A549 (cell line): ENCODE data around the gene CARMIL1. TPM values are rescaled to one million over a fixed set of nuclear protein-coding genes. Genes with fewer than 3 reads are reported as not detected.

Experiments
- ATAC-seq, 2 experiments: fragments of 200-7000 bp in 1 of 2; fragments of >200 bp in 1 of 2; cut with Nextera tagmentation in 1 of 2; cut with Tn5 transposase in 1 of 2; 3 replicates each; pipeline versions ENCODE4 v1.8.0 to v1.9.1; 2018 to 2020; ENCODE audit warnings: mild to moderate bottlenecking in 1 of 2, moderate library complexity in 1 of 2
- CTCF ChIA-PET: fragments of 300-600 bp; sonication (Branson Sonifier 250); formaldehyde crosslinking; extraction: SDS; loops from one replicate; lab custom pipeline; 2021; ENCODE audit warnings: antibody characterized with exemption, inconsistent platforms; lab: Yijun Ruan, JAX
- POLR2A ChIA-PET: fragments of 350-600 bp; formaldehyde crosslinking; extraction: SDS; loops from one replicate; lab custom pipeline; 2021; ENCODE audit warnings: antibody characterized with exemption, inconsistent platforms; lab: Yijun Ruan, JAX
- DNase-seq, 2 experiments: peaks; one replicate each; pipeline versions ENCODE4 v3.0.0 to v3.0.0-alpha.2; 2011 to 2016; ENCODE audit warnings: low read depth in 1 of 2, low spot score in 1 of 2
- FAIRE-seq: peaks from 2 replicates; lab custom pipeline; 2011; peaks lifted over from hg19 to GRCh38; lab: Jason Lieb, UNC
- H3K27ac ChIP-seq, 2 experiments: fragments of >200 bp; sonication (Bioruptor Twin); formaldehyde crosslinking; 3 replicates each; pipeline ENCODE4 v1.5.1; 2016 to 2017
- H3K4me1 ChIP-seq: fragments of >200 bp; sonication (Bioruptor Twin); formaldehyde crosslinking; 3 replicates; pipeline ENCODE4 v1.6.1; 2016
- H3K4me2 ChIP-seq: fragments of >200 bp; sonication (Bioruptor Twin); formaldehyde crosslinking; 3 replicates; pipeline ENCODE4 v1.6.1; 2016
- H3K4me3 ChIP-seq: fragments of >200 bp; sonication (Bioruptor Twin); formaldehyde crosslinking; 3 replicates; pipeline ENCODE4 v1.5.1; 2016
- H3K9me3 ChIP-seq: fragments of >200 bp; sonication (Bioruptor Twin); formaldehyde crosslinking; 3 replicates; pipeline ENCODE4 v1.6.1; 2016
- BHLHE40 ChIP-seq: IDR thresholded peaks from 2 replicates; pipeline ENCODE4 v1.6.1; 2012; ENCODE audit warnings: low read depth, low read length, inconsistent platforms
- CHD2 ChIP-seq: fragments of 150-350 bp; IDR thresholded peaks from 2 replicates; pipeline ENCODE4 v1.6.1; 2014; ENCODE audit warnings: low read length; ENCODE audit not compliant: partially characterized antibody
- FOSB ChIP-seq: fragments of 250-450 bp; sonication (Bioruptor Pico); IDR thresholded peaks from 2 replicates; pipeline ENCODE4 v1.5.0; 2020; ENCODE audit warnings: mild to moderate bottlenecking, moderate library complexity
- GATA3 ChIP-seq: IDR thresholded peaks from 2 replicates; pipeline ENCODE4 v1.6.1; 2012; ENCODE audit warnings: borderline replicate concordance
- HDAC2 ChIP-seq: fragments of 200-600 bp; sonication (generic); IDR thresholded peaks from 2 replicates; pipeline ENCODE4 v1.6.1; 2016
- HOXB13 ChIP-seq: fragments of 250-450 bp; sonication (Bioruptor Pico); IDR thresholded peaks from 2 replicates; pipeline ENCODE4 v1.5.0; 2020; ENCODE audit warnings: low read depth, mild to moderate bottlenecking, moderate library complexity
- JUN ChIP-seq, 2 experiments: fragments of >200 bp; sonication (Bioruptor Twin); formaldehyde crosslinking; IDR thresholded peaks; 2 replicates in 1 of 2; 3 replicates in 1 of 2; pipeline ENCODE4 v1.6.1; 2016 to 2017
- KDM1A ChIP-seq: fragments of 200-600 bp; sonication (generic); IDR thresholded peaks from 2 replicates; pipeline ENCODE4 v1.6.1; 2016; ENCODE audit warnings: low read depth, mild to moderate bottlenecking
- MAFK ChIP-seq: fragments of 450-650 bp; IDR thresholded peaks from 2 replicates; pipeline ENCODE4 v1.6.1; 2014; ENCODE audit not compliant: partially characterized antibody
- NPAS2 ChIP-seq: fragments of 250-450 bp; sonication (Bioruptor Pico); IDR thresholded peaks from 2 replicates; pipeline ENCODE4 v1.8.0; 2022; ENCODE audit warnings: mild to moderate bottlenecking, moderate library complexity, borderline replicate concordance
- NR3C1 ChIP-seq: fragments of >200 bp; sonication (Bioruptor Twin); formaldehyde crosslinking; IDR thresholded peaks from 3 replicates; pipeline ENCODE4 v1.6.1; 2017
- PHF8 ChIP-seq: fragments of 200-600 bp; sonication (generic); IDR thresholded peaks from 2 replicates; pipeline ENCODE4 v1.6.1; 2016; ENCODE audit warnings: low read depth, mild to moderate bottlenecking, antibody characterized with exemption, moderate library complexity, borderline replicate concordance
- POLR2A ChIP-seq: IDR thresholded peaks from 2 replicates; pipeline ENCODE4 v1.6.1; 2012; ENCODE audit warnings: mild to moderate bottlenecking, low read length
- RAD21 ChIP-seq, 2 experiments: fragments of >200 bp in 1 of 2; sonication (Bioruptor Twin) in 1 of 2; formaldehyde crosslinking in 1 of 2; IDR thresholded peaks in 1 of 2; conservative IDR thresholded peaks in 1 of 2; 2 replicates in 1 of 2; 3 replicates in 1 of 2; pipeline ENCODE4 v1.6.1; 2012 to 2018; ENCODE audit warnings: inconsistent platforms in 1 of 2
- TFCP2L1 ChIP-seq: fragments of 250-450 bp; sonication (Bioruptor Pico); IDR thresholded peaks from 2 replicates; pipeline ENCODE4 v1.5.0; 2021; ENCODE audit warnings: mild to moderate bottlenecking
- ZNF302 ChIP-seq: fragments of 250-450 bp; sonication (Bioruptor Pico); IDR thresholded peaks from 2 replicates; pipeline ENCODE4 v1.9.0; 2021; ENCODE audit warnings: inconsistent platforms, mild to moderate bottlenecking, moderate library complexity
- ZSCAN20 ChIP-seq: fragments of 250-450 bp; sonication (Bioruptor Pico); IDR thresholded peaks from 2 replicates; pipeline ENCODE4 v1.8.0; 2022; ENCODE audit warnings: mild to moderate bottlenecking, moderate library complexity
- WGBS: methylation state at CpG from one replicate; pipeline ENCODE4 v1.1.6; 2017; ENCODE audit errors: missing lambda C conversion rate; 5-methylcytosine and 5-hydroxymethylcytosine counted together
- polyA plus RNA-seq, 4 experiments: library from polyadenylated mRNA; depleted of rRNA in 3 of 4; stranded (reverse); fragments of >200 nt; fragmentation: RNase III in 1 of 4; extraction: RNeasy Plus Mini Kit Qiagen cat#74134 plus additional on column Dnase treatment in 1 of 4; gene quantifications; 2 replicates in 3 of 4; 3 replicates in 1 of 4; pipeline ENCODE4 v1.2.3, GENCODE V29; 2011 to 2017
- TF ChIP-seq, protein P1 (sequence below): fragments of >200 bp; sonication (Bioruptor Twin); formaldehyde crosslinking; IDR thresholded peaks from 3 replicates; pipeline ENCODE4 v1.5.1; 2016
- TF ChIP-seq, protein P2 (sequence below): IDR thresholded peaks from 2 replicates; pipeline ENCODE4 v1.6.1; 2012
- TF ChIP-seq, protein P3 (sequence below): IDR thresholded peaks from 2 replicates; pipeline ENCODE4 v1.6.1; 2012

The CARMIL1 gene
- polyA plus RNA-seq, 2 of the 4 experiments (the other 2 are of a cell fraction), result 11.5 to 11.8 TPM

DNA sequence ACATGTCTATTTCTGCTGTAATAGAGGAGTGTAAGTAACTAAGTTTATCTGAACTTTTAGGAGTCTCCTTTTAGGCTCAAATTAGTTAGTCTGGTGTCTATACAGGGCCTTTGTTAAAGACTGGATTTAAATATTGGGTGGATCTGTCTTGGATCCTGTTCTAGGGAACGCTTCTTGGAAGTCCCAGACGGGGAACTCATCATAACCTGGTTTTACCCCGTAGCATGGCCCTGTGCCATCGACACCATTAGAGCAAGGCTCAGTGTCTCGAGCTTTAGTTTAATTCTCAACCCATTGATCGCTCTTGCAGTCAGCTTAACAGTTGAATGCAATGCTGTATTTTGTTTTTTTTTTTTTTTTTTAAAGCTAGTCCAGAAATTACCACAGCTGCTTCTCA, 89.9 kb downstream of the CARMIL1 start:
- POLR2A ChIA-PET, result no interaction called here
- Histone ChIP-seq H3K9me3 (no peaks in the 10 kb centered on the region), H3K4me3 (no peak overlapping the region), H3K4me1 (peaks cover 28% of the 10 kb centered on the region), H3K27ac (no peak overlapping the region), H3K4me2 (no peak overlapping the region)
- no peak for TF ChIP-seq BHLHE40
- TF ChIP-seq KDM1A, result no peak
- TF ChIP-seq TFCP2L1 (CRISPR knock-in tag), result no peak
- TF ChIP-seq, protein P1, sequence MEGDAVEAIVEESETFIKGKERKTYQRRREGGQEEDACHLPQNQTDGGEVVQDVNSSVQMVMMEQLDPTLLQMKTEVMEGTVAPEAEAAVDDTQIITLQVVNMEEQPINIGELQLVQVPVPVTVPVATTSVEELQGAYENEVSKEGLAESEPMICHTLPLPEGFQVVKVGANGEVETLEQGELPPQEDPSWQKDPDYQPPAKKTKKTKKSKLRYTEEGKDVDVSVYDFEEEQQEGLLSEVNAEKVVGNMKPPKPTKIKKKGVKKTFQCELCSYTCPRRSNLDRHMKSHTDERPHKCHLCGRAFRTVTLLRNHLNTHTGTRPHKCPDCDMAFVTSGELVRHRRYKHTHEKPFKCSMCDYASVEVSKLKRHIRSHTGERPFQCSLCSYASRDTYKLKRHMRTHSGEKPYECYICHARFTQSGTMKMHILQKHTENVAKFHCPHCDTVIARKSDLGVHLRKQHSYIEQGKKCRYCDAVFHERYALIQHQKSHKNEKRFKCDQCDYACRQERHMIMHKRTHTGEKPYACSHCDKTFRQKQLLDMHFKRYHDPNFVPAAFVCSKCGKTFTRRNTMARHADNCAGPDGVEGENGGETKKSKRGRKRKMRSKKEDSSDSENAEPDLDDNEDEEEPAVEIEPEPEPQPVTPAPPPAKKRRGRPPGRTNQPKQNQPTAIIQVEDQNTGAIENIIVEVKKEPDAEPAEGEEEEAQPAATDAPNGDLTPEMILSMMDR, result no peak
- TF ChIP-seq CHD2, result no peak
- TF ChIP-seq JUN (IDR thresholded peaks at IDR 0.05), result no peak
- no peak for TF ChIP-seq FOSB
- TF ChIP-seq, protein P2, sequence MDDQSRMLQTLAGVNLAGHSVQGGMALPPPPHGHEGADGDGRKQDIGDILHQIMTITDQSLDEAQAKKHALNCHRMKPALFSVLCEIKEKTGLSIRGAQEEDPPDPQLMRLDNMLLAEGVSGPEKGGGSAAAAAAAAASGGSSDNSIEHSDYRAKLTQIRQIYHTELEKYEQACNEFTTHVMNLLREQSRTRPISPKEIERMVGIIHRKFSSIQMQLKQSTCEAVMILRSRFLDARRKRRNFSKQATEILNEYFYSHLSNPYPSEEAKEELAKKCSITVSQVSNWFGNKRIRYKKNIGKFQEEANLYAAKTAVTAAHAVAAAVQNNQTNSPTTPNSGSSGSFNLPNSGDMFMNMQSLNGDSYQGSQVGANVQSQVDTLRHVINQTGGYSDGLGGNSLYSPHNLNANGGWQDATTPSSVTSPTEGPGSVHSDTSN, result no peak
- no peak for TF ChIP-seq HOXB13 (CRISPR knock-in tag)
- TF ChIP-seq MAFK, result no peak
- TF ChIP-seq, protein P3, sequence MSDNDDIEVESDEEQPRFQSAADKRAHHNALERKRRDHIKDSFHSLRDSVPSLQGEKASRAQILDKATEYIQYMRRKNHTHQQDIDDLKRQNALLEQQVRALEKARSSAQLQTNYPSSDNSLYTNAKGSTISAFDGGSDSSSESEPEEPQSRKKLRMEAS, result no peak
- no peak for TF ChIP-seq RAD21 (conservative IDR thresholded peaks at IDR 0.05 in 1 of 2, IDR thresholded peaks at IDR 0.05 in 1 of 2)
- no peak for TF ChIP-seq ZNF302 (CRISPR knock-in tag)
- TF ChIP-seq PHF8, result no peak
- TF ChIP-seq HDAC2, result no peak
- no peak for TF ChIP-seq GATA3
- TF ChIP-seq POLR2A, result no peak
- TF ChIP-seq NPAS2 (CRISPR knock-in tag), result no peak
- TF ChIP-seq NR3C1, result no peak
- no peak for DNase-seq
- no peak for FAIRE-seq
- no peak for ATAC-seq
- CTCF ChIA-PET, result no interaction called here
- WGBS, result 90% methylated on average over 6 of the region's 6 CpGs

DNA sequence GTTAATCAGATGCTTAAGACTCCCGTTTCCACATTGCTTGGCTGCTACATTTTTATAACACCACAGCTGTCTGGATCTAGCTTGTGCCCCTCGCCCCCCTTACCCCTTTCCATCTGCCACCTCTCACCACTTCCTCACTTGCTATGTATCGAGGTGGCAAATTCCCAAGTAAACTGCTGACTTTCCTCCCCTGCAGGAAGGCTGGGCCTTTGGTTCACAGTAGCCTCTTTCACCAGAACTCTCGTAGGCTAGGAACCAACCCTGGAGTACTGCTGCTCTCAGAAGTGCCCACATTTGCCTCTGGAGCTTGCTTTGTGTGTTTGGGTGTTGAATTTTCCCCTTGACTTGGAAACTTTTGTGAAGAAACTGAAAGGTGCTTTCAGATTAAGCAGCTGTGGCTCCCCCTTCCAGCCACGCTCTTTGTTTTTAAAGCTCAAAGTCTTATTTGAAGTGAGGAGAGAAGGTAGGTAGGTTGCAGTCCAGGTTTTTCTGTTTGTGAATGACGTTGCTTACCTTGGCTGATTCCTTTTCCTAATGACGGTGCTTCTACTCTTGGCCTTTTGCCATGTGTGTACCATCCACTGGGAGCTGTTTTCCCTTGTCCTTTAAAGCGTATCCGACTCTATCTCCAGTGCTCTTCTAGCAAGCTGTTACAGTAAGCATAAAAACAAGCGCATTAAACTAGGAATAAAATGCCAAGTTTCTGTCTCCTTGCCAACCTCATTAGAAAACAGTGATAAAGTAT, 90.4 kb downstream of the CARMIL1 start:
- H3K4me1 ChIP-seq, result peaks cover 28% of the 10 kb centered on the region
- ChIA-PET CTCF (interaction anchor here (0.6 to 1.7 kb wide), 2 partner anchors 20 to 104 kb away, joined by 3 to 4 read pairs; no protein-coding TSS in a partner anchor), POLR2A (no interaction called here)
- peak overlapping the region; percentile 25; the same call in 1 of the 3 replicates for H3K4me2 ChIP-seq
- no peaks in the 10 kb centered on the region for H3K9me3 ChIP-seq
- ATAC-seq, result no peak
- DNase-seq, result no peak
- no peak overlapping the region for H3K4me3 ChIP-seq
- whole genome bisulfite sequencing, result 76% methylated on average over 10 of the region's 10 CpGs
- TF ChIP-seq ZSCAN20 (CRISPR knock-in tag) (no peak), GATA3 (no peak)
- no peak for FAIRE-seq
- no peak overlapping the region; a peak in 1 of 6 replicates for H3K27ac ChIP-seq
